HG02588 (cell line): Measurements from ENCODE around the gene MCF2L.
"Not testable (repeated sequence)": the region's sequence is repeated elsewhere in the genome, so short reads cannot be mapped to it uniquely, and the experiment has no call there.

Experiments used
- ATAC-seq: cut with Tn5 transposase; IDR thresholded peaks from one replicate; pipeline ENCODE4 v1.9.1; 2021; ENCODE audit warnings: mild to moderate bottlenecking, moderate library complexity; ENCODE audit not compliant: unreplicated experiment

The MCF2L gene

DNA sequence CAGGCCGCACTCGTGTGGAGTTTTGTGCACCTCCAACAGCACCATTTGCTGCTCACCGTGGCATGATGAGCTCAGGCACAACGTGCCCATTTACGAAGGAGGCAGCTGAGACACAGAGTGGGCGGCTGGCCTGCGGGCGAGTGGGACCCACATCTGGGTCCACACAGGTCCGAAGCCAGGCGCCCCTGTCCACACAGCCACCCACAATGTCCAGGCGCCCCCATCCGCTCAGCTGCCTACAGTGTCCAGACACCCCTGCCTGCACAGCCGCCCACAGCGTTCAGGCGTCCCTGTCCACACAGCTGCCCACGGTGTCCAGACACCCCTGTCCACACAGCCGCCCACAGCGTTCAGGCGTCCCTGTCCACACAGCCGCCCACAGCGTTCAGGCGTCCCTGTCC is 94.1 kb downstream of the MCF2L start:
- no peak for ATAC-seq

DNA sequence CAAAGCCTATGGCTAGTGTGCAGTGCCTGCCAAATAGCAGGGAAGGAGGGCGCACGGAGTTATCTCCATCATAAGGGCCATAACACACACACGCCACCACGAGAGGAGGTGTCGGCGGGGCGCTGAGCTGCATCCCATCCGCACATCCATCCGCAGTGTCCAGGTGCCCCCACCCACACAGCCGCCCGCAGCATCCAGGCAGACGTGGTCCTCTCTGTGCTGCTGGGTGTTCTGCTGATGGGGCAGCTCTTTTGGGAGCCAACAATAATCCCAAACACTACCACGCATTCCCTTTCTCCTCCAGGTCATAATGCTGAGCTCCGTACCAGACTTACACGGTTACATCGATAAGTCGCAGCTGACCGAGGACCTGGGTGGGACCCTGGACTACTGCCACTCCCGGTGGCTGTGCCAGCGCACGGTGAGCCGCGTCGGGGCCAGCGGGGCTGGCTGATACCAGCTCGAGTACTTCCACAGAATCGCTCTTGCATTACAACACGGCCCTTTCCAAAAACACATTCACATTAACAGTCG is 95.1 kb downstream of the MCF2L start:
- no peak for ATAC-seq

DNA sequence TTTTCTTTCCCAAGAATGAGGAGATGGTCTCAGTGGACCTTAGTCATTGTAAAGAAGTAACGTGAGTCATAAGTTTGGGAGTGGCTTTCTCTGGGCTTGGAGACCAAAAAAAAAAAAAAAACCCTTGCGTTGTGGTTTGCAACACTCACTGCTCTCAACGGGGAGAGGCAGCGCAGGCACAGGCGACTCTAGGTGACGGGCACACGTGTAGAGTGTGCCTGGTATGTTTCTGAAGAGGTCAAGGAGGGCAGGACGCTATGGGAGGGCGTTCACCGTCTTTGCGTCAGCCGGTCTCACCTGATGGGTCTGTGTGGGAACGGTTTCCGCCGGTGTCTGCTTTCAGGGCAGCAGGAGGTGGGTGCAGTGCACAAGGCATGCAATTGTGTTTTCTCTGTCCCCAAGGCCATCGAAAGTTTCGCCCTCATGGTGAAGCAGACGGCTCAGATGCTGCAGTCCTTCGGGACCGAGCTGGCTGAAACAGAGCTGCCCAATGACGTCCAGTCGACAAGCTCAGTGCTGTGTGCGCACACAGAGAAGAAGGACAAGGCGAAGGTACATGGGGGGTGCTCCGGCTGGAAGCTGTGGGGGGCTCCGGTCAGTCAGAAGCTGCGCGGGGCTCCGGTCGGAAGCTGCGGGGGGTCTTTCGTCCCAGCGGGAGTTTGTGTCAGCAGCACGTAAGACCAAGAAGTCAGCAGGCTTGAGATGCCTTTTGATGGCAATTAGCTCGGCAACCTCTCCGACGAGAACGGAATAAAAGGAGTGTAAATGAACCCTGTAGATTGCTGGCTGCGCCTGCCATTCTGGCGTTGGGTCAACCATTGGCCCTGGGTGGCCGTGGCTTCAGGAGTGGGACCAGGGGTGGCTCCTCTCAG is 95.8 kb downstream of the MCF2L start:
- ATAC-seq: no peak

DNA sequence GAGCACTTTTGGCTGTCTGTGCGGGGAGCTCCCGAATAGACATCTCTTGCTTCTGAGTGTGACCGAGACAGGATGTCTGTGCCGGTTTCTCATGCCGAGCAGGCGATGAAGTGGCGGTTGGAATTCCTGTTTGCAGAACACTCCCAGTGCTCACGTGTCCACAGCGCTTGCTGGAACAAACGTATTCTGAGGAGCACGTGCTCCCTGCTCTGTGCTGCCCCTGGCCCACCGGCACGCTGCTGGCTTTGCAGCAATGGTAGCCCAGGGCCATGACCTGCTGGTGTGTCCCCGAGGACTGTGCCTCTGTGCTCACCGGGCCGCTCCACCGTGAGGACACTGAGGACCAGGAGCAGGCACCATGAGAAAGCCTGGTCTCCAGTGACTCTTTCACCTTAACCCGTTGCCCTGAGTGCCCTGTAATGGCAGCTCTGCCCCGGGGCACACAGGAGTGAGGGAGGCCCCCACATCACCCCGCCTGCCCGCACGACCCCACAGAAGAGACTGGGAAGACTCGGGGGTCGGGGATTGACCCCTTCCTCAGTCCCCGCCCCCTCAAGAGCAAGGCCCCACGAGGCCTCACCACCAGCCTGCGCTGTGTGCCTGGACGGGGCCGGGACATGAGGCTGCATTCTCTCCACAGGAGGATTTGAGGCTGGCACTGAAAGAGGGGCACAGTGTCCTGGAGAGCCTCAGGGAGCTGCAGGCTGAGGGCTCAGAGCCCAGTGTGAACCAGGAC is 96.6 kb downstream of the MCF2L start:
- no peak for ATAC-seq

DNA sequence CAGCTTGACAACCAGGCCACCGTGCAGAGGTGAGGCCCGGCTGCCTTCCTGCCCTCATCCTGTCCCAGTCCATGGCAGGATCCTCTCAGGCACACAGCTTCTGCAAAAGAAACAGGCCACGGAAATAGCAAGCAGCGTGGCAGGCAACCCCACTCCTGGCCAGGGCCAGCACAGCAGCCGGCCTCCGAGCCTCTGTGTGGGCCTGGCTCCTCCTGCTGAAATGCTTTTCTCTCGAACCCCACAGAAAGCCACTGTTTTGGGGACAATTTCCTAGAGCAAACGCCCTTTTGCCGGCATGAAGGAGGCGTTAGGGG is 97.1 kb downstream of the MCF2L start:
- ATAC-seq: no peak

DNA sequence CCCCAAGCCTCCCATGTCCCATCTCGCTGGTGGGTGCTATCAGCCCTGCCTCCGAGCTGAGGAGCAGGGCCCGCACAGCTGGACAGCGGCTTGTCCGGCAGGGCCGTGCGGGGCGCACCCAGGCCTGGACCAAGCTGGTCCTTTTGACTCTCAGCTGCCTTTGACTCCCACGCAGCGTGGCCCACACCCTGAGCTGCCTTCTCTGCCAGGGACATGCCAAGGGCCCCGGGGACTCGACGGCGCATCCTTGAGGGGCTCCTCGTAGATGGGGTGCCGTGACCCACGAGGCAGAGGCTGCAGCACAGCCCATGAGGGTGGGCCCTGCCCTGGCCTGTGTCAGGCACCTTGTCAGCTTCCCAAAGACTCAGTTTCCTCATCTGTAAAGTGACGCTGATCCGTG is 97.7 kb downstream of the MCF2L start:
- no peak for ATAC-seq

DNA sequence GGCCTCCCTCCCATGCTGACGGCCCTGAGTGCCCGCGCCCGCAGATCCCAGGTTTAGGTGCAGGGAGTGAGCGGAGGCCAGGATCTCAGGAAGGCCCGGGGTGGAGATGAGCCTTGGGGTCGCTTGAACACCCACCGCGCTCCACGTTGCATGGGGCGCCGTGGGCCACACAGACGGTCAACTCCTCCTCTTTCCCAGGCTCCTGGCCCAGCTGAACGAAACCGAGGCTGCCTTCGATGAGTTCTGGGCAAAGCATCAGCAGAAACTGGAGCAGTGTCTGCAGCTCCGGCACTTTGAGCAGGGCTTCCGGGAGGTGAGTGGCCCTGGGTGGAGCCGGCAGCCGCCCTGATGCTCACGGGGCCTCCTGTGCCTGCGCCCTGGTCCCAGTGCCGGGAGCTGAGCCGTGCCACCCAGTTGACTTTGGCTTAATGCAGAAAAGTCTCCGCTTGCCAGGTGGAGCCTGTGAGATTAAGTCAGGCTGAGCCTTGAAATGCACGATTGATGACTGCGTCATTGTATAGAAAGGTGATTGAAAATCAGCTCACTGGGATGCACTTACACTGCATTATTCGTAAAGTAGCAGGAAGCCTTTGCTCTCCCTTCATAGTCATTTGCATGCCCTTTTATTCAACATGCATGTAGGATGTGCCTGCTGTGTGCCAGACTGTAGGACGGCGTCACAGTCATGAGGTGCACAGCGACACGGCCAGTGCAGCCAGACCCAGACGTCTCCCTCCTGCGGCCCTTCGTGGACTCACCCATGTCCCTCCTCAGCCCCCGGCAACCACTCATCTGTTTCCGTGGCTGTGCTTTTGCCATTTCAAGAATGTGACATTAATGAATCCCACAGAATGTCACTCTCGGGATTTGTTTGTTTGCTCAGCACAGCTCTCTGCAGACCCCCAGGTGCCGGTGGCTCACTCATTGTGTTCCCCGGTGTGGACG is 101.1 kb downstream of the MCF2L start:
- no peak for ATAC-seq

DNA sequence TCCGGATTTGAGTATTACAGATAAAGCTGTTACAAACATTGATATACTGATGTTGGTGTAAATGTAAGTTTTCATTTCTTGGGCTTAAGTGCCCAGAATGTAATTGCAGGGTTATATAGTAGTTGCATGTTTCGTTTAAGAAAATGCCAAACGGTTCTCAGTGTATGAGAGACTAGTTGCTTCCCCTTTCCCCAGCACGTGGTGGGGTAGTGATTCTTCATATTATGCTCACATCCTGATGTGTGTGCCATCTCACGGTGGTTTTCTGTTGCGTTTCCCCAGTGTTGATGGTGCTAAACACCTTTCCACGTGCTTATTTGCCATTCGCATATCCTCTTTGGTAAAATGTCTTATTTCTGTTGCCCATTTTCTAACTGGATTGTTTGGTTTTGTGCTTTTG is 101.8 kb downstream of the MCF2L start:
- ATAC-seq: no peak

DNA sequence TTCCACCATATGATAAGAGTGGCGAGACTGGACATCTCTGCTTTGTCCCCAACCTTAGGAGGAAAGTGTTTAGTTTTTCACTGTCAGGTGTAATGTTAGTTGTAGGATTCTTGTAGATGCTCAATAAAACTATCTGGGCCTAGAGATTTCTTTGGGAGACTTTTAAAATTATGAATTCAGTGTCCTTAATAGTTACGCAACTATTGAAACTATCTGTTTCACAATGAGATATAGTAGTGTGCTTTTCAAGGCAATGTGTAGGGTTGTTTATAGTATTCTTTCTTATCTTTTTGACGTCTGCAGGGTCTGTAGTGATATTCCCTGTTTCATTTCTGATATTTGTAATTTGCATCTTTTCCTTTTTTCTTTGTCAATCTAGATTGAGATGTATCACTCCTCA is 103.4 kb downstream of the MCF2L start:
- ATAC-seq: no peak

DNA sequence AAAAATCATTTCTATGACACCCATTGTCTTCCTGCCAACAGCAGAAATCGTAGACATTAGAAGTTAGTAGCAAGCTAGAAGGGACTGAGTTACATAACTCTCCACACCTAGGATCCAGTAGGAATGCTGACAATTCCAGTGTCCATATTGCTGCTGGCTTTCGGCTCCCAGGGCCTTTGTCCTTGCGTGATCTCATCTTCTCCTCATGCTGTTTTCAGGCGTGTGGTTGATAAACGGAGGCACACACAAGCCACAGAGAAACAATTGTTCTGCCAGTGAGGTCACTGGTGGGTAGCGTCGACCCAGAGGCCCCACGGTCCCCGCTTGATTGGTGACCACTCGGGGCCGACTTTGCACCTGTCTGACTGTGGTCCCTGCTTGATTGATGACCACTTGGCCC is 104.9 kb downstream of the MCF2L start:
- no peak for ATAC-seq

DNA sequence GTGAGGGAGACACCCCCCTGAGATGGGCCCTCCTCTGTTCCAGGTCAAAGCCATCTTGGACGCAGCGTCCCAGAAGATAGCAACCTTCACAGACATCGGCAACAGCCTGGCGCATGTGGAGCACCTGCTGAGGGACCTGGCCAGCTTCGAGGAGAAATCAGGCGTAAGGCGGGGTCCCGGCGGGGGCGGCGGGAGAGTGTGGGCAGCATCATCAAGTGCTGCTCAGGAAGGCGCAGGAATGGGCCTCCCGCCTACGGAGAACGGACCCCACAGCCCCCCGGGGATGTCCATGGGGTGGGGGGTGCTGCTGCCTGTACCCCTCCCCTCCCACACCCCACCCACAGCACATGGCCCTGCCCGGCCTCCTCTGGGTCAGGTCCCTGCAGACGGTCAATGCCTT is 105.4 kb downstream of the MCF2L start:
- ATAC-seq: no peak

DNA sequence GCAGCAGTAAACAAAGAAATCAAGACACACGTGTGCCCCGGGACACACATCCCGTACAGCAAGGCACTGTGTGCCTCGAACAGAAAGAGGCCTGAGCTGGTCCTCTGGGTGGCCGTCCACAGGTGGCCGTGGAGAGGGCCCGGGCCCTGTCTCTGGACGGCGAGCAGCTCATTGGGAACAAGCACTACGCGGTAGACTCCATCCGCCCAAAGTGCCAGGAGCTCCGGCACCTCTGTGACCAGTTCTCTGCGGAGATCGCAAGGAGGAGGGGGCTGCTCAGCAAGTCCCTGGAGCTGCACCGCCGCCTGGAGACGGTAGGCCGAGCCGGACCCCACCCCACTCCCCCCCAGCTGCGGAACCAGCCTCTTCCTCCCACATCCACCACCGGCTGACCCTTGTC is 105.9 kb downstream of the MCF2L start:
- ATAC-seq: no peak

DNA sequence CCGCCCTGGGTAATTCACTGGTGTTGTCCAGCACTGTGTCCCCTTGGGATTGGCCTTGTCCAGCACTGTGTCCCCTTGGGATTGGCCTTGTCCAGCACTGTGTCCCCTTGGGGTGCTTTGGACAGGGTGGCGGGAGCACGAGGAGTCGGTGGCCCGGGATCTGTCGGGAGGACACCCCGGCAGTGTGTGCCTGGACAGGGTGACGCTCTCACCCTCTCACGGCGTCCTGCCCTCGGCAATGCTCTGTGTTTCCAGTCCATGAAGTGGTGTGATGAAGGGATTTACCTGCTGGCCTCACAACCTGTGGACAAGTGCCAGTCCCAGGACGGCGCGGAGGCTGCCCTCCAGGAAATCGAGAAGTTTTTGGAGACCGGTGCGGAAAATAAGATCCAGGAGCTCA is 106.7 kb downstream of the MCF2L start:
- no peak for ATAC-seq

DNA sequence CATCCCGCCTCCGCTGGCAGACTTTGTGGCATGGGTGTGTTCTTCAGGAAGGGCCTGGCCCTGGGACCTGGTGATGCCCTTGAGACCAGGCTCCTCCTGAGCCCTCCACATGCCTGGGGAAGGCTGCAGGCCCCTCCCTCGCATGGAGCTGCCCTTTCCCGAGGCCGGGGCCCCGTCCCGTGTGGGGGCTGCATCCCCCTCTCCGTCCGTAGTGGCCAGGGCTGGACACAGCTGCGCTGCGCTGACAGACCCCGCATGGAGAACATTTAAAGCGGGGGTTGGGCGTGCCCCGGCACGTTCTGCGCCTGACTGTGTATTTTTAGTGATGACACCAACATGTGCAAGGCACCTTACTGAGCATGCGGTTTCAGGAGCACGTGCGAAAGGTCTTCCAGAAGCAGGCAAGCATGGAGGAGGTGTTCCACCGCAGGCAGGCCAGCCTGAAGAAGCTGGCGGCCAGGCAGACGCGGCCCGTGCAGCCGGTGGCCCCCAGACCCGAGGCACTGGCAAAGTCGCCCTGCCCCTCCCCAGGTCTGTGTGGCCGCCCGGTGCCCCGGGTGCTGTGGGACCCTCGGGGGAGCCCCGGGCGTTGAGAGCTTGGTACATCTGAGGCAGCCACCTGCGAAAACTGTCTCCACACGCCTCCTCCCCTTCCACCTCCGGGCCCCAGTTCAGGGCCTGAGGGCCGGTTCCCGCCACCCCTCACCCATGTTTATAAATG is 107.8 kb downstream of the MCF2L start:
- ATAC-seq: no peak

DNA sequence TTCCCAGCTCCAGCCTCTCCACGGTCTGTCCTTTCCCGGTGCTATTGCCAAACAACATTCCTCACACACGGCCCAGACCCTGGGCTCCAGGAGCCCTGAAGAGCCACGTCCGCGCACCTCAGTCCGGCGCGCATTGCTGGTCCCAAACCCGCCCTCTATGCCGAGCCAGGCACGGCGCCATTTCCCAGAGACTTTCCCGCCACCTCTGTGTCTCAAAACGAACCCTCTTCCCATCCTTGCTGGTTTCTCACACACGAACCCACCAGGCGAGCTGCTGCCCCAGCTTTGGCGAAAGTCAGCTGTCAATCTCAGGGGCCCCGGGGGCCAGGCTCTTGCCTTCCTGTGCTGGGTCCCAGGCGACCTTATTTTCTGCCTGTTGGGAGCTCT is 108.5 kb downstream of the MCF2L start:
- ATAC-seq: no peak

DNA sequence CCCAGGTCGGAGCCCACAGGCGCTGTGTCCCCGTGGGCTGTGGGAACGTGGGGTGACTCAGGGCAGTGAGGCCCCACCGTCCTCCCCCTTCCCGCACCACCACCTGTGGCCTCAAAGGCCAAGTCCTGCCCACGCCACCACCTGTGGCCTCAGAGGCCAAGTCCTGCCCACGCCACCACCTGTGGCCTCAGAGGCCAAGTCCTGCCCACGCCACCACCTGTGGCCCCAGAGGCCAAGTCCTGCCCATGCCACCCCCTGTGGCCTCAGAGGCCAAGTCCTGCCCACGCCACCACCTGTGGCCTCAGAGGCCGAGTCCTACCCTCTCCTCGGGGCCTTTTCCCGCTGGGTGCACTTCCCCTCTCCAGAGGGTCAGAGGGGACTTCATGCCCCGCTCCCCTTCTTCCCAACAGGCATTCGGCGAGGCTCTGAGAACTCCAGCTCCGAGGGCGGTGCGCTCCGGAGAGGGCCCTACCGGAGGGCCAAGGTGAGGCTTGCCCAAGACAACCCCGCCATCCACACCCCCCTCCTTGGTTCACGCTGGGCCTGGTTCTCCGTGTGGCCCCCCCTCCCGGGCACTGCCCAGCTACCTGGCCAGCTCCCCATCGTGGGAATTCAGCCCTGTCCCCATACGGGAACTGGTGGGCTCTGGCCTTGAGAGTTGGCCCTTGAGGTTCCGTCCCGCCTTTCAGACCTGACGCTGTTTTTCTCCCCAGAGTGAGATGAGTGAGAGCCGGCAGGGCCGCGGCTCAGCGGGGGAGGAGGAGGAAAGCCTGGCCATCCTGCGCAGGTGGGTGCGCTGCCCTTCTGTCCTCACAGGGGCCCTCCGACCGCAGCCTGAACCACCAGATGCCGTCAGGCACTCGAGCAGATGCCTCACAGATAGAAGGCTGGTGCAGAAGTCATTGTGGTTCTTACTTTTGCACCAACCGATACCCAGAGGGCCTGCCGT is 109.2 kb downstream of the MCF2L start:
- ATAC-seq: no peak

DNA sequence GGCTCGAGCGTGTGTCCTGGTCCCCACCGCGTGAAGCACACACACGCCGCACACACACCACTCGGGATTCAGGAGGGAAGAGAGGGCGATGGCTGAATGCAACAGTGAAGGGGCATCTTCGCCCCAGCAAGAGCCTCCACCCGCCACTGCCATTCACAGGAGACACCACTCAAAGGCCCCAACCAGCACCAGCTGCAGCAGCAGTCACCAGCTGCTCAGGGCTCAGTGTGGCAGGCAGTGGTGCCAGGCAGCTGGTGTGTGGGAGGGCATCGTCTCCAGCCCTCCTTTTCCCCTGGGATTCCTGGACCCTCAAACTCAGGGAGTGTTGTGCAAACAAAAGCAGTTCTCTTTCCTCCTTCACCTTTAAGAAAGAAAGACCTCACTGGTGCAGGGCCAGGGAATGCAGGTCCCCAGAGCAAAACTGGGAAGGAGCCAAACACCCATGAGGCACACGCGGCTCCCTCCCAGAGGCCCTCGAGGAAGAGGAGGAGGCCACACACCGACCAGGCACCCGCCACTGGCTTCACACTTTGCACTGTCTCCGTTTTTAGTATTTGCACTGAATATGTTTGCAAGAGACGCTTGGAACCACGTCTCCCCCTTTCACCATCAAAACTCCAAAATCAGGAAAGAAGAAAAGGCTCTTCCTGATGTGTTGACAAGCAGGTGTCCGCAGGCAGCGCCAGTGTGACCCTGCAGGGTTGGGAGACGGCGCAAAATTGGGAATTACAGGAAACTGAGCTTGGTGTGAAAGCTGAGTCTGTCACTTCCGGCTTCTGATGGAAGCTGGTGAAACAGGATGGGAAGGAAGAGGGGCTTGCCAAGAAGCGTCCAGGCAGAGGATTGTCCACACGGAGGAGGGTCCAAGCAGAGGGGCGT is 110.1 kb downstream of the MCF2L start:
- ATAC-seq: no peak

DNA sequence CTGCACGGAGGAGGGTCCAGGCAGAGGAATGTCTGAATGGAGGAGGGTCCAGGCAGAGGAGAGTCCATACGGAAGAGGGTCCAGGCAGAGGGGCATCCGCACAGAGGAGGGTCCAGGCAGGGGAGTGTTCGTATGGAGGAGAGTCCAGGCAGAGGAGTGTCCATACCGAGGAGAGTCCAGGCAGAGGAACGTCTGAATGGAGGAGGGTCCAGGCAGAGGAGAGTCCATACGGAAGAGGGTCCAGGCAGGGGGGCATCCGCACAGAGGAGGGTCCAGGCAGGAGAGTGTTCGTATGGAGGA is 110.7 kb downstream of the MCF2L start:
- not testable (repeated sequence) for ATAC-seq

DNA sequence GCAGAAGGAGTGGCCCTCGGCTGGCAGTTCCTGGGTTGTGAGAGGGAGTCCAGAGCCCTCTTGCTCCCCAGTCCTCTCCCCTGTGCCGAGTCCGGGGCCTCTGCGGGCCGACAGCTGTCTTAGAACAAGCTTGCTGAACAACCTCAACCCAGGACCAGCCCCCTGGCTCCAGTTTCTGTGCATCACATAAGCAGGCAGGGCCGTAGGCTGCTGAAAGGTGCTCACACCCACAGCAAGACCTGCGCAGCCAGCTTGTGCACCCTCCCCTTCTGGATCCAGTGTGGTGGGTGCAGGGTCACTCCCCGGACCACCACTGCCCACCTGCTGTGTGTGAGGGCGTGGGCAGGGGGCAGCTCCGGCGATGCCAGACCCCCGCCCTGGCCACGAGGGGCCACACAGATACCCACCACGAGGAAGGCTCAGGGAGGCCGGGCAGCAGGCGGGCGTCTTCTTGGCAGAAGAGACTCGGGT is 111.4 kb downstream of the MCF2L start:
- no peak for ATAC-seq
